Activated T-cell treated with anti-CD3 and anti-CD28 coated beads for 48 hours (primary cell): ENCODE results near the gene EIF1AX.
"Not testable (repeated sequence)": the region's sequence is repeated elsewhere in the genome, so short reads cannot be mapped to it uniquely, and the experiment has no call there.

ENCODE experiments used
- DNase-seq: peaks from one replicate; pipeline ENCODE4 v3.0.0-alpha.2; 2020; ENCODE audit warnings: low read depth

Gene EIF1AX

GRCh38 chrX:20126833-20127232 is 14.8 kb downstream of the EIF1AX start:
- DNase-seq: not testable (repeated sequence)

DNA sequence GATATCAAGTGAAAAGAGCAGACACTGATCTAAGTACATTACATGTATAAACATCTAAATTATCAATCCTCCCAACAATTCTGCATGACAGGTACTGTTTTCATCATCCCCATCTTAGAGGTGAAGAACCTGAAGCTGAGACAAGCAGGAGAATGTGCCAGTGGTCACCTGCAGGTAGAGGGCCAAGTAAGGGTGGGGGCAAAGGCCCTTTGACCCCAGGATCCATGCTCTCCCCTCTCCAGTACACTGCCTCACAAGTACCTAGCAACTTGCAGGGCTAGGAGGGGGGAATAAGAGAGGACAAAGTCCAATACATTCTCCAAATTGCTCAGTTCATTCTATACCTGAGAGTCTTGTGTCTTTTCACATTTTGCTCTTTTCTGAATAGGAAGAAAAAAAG is 16.7 kb downstream of the EIF1AX start:
- no peak for DNase-seq

DNA sequence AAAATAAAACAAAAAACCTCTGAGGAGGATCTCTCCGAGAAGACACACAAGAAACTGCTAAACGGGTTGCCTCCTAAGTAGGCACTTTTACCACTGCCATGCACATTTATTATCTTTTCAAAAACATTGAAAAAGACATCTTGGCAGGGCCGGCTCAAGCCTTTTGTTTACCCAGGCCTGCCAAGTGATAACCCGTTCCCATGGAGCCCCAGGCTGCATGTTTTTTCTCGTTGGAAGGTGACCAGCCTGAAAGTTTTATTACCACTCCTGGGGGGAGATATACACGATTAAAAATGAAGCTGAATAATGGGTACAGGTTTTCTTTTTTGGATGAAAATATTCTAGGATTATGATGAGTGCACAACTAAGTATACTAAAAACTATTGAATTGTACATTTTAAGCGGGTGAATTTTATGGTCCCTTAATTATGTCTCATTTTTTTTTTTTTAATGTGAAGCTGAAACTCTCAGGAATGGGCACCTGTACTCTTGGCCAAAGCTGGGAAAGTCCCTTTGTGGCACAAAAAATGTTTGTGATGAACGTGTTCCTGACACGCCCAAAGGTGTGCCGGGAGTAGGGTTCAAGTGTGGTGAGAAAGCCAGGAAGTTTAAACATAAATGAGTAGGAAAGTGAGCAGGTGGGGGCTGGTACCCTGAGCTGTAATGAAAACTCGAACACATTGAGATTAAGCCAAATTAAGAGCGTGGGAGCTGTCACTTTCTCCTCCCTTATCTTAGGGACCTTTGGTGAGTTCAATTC is 23.4 kb downstream of the EIF1AX start:
- DNase-seq: no peak

GRCh38 chrX:20116577-20117240 is 24.9 kb downstream of the EIF1AX start, which contains the start of gene MAP7D2:
MAP7D2 (minus strand) TSS chrX:20116907; CDS start chrX:20116879, 28 bp downstream.
- DNase-seq: no peak

DNA sequence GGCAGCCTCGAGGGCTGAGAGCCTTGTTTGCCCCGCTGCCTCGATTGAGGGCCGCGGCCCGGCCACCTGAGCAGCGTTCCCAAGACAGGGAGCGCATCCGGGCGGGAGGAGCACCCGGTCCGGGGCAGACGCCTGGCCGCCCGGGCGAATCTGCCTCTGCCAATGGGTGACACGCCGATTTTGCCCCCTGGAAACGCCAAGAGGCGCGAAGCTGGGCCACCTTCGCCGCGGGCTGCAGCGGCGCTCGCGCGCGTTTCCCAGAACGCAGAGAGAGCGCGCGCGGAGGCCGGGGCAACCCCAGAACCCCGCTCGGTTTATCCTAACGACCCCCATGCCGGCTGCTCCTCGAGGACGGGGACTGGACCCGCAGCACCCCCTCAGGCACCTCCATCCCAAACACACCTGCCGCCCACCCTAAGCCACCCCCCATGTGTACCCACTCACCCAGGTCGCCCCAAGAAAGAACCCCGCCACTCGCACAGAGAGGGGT is 25.5 kb downstream of the EIF1AX start:
- DNase-seq: no peak

GRCh38 chrX:20112022-20112774 is 29.4 kb downstream of the EIF1AX start:
- DNase-seq: no peak

GRCh38 chrX:20111271-20111670 is 30.4 kb downstream of the EIF1AX start:
- DNase-seq: no peak

DNA sequence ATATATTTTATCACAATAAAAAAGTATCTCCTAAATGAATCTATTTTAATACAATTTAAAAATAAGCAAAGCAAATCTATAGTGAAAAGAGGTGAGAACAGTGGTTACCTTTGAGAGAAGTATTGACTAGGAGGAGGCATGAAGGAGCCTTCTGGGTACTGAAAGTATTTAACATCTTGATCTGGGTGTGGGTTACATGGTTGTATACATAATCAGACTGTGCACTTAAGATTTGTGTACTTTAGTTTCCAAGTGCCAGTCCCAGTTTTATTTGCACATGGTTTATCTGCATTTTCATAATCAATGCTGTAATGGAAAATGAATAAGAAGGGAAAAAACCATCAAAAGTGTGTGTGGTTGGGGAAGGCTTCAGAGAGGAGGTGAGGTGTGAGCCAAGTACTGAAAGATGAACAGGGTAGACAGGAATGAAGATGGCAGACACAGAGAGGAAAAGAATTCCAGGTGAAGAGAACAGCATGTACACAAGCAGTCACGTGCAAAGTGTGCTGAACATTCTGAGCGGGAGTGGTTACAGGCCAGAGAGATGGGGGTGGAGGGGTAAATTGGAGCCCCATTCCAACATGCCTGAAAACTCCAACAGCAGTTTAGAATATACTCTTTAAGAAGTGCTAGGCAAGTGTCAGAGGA is 39.6 kb downstream of the EIF1AX start:
- DNase-seq: no peak

GRCh38 chrX:20091499-20091898 is 50.1 kb downstream of the EIF1AX start:
- no peak for DNase-seq

- no peak for DNase-seq
Measured at GRCh38 chrX:20089845-20090244, 51.8 kb downstream of the EIF1AX start.

- no peak for DNase-seq
Measured at GRCh38 chrX:20080277-20080676, 61.4 kb downstream of the EIF1AX start.
